Bronchial epithelial cell (primary cell): ENCODE results near the gene OR5M11. TPM values are rescaled to one million over a fixed set of nuclear protein-coding genes. Genes with fewer than 3 reads are reported as not detected.

ENCODE experiments used
- DNase-seq: peaks from one replicate; pipeline ENCODE4 v3.0.0-alpha.2; 2010; ENCODE audit warnings: low read depth
- FAIRE-seq: peaks from 2 replicates; lab custom pipeline; 2011; peaks lifted over from hg19 to GRCh38; lab: Jason Lieb, UNC
- H3K27me3 ChIP-seq: 2 replicates; pipeline ENCODE4 v1.5.1; 2011; ENCODE audit warnings: low read length; ENCODE audit not compliant: control insufficient read depth, insufficient read depth
- H3K36me3 ChIP-seq: 2 replicates; pipeline ENCODE4 v1.5.1; 2011; ENCODE audit warnings: low read length; ENCODE audit not compliant: control insufficient read depth, insufficient read depth
- H3K4me3 ChIP-seq: 2 replicates; pipeline ENCODE4 v1.5.1; 2011; ENCODE audit warnings: mild to moderate bottlenecking, low read depth, low read length, control low read depth
- CTCF ChIP-seq: IDR thresholded peaks from 2 replicates; pipeline ENCODE4 v1.5.1; 2011; ENCODE audit warnings: mild to moderate bottlenecking, moderate library complexity, low read length, control low read depth, inconsistent platforms; ENCODE audit not compliant: insufficient read depth, severe bottlenecking
- total RNA-seq: library from RNA; depleted of rRNA; stranded (reverse); fragments of >200 nt; gene quantifications from 2 replicates; pipeline ENCODE4 v1.2.1, GENCODE V29; 2014

The OR5M11 gene
- total RNA-seq, 1 donor from 2014 or later = not detected

GRCh38 chr11:56495117-56495516, 47.9 kb downstream of the OR5M11 start:
- Histone ChIP-seq H3K4me3 (no peak overlapping the region), H3K27me3 (no peaks in the 10 kb centered on the region), H3K36me3 (no peaks in the 10 kb centered on the region)
- DNase-seq (no peak), FAIRE-seq (no peak)
- no peak for TF ChIP-seq CTCF

Other genes starting within 250 kb of the OR5M11 start
- not detected in 2 replicates for gene OR8K3, start 228.1 kb downstream of the OR5M11 start, total RNA-seq
- not detected in 2 replicates for gene OR8K1, start 197.2 kb downstream of the OR5M11 start, total RNA-seq
- not detected in 2 replicates for gene OR8J1, start 189.0 kb downstream of the OR5M11 start, total RNA-seq
- gene OR8U1, start 167.6 kb downstream of the OR5M11 start, total RNA-seq = not detected in 2 replicates
- gene OR5AL1, start 130.6 kb downstream of the OR5M11 start, total RNA-seq = not detected in 2 replicates
- not detected in 2 replicates for gene OR5M3, start 69.9 kb downstream of the OR5M11 start, total RNA-seq
- not detected in 2 replicates for gene OR5M8, start 51.9 kb downstream of the OR5M11 start, total RNA-seq
- not detected in 2 replicates for gene OR5M10, start 34.5 kb upstream of the OR5M11 start, total RNA-seq
- gene OR5M1, start 71.6 kb upstream of the OR5M11 start, total RNA-seq = not detected in 2 replicates
- gene OR5AP2, start 99.2 kb upstream of the OR5M11 start, total RNA-seq = not detected in 2 replicates
- not detected in 2 replicates for gene OR5AR1, start 120.4 kb upstream of the OR5M11 start, total RNA-seq
- not detected in 2 replicates for gene OR9G1, start 155.8 kb upstream of the OR5M11 start, total RNA-seq
- gene OR9G4, start 205.4 kb upstream of the OR5M11 start, total RNA-seq = not detected in 2 replicates